OCI-LY7 (cell line): Measurements from ENCODE around the gene DLX2.

Experiments
- CTCF ChIP-seq: fragments of 200-600 bp; sonication (generic); conservative IDR thresholded peaks from 2 replicates; pipeline ENCODE4 v1.5.1; 2014; ENCODE audit warnings: mild to moderate bottlenecking, antibody characterized with exemption, low read length, moderate library complexity, mixed read lengths
- EZH2phosphoT487 ChIP-seq: fragments of 200-600 bp; sonication (generic); IDR thresholded peaks from 2 replicates; pipeline ENCODE4 v1.6.1; 2018; ENCODE audit warnings: low read depth, borderline replicate concordance, mild to moderate bottlenecking, mixed run types, antibody characterized with exemption, low read length, moderate library complexity, mixed read lengths

GRCh38 chr2:172108587-172108930 is 5.9 kb upstream of the DLX2 start:
- TF ChIP-seq CTCF, result no peak
- no peak for TF ChIP-seq EZH2phosphoT487
